GM19455 (cell line): ENCODE data around the gene SPNS2.

Experiments used
- ATAC-seq: cut with Tn5 transposase; IDR thresholded peaks from one replicate; pipeline ENCODE4 v1.9.1; 2021; ENCODE audit not compliant: unreplicated experiment

The SPNS2 gene

GRCh38 chr17:4502466-4503154, 3.9 kb downstream of the SPNS2 start:
- no peak for ATAC-seq

GRCh38 chr17:4503283-4504025, 4.8 kb downstream of the SPNS2 start:
- ATAC-seq, result no peak

GRCh38 chr17:4504188-4504587, 5.5 kb downstream of the SPNS2 start:
- no peak for ATAC-seq

GRCh38 chr17:4505187-4505586, 6.5 kb downstream of the SPNS2 start:
- no peak for ATAC-seq

- ATAC-seq, result no peak
Measured at GRCh38 chr17:4506175-4506813, 7.6 kb downstream of the SPNS2 start.

GRCh38 chr17:4506892-4507291, 8.2 kb downstream of the SPNS2 start:
- no peak for ATAC-seq

GRCh38 chr17:4507361-4508111, 8.9 kb downstream of the SPNS2 start:
- ATAC-seq, result no peak

GRCh38 chr17:4508207-4508606, 9.5 kb downstream of the SPNS2 start:
- ATAC-seq, result no peak

- ATAC-seq, result no peak
Measured at GRCh38 chr17:4509401-4509800, 10.7 kb downstream of the SPNS2 start.

GRCh38 chr17:4509923-4510617, 11.4 kb downstream of the SPNS2 start:
- no peak for ATAC-seq

- no peak for ATAC-seq
Measured at GRCh38 chr17:4510618-4510941, 11.9 kb downstream of the SPNS2 start.

- ATAC-seq, result no peak
Measured at GRCh38 chr17:4511199-4511932, 12.7 kb downstream of the SPNS2 start.

- ATAC-seq, result no peak
Measured at GRCh38 chr17:4512156-4513112, 13.8 kb downstream of the SPNS2 start.

- no peak for ATAC-seq
Measured at GRCh38 chr17:4513113-4514032, 14.7 kb downstream of the SPNS2 start.

GRCh38 chr17:4514206-4514605, 15.5 kb downstream of the SPNS2 start:
- no peak for ATAC-seq

- ATAC-seq, result no peak
Measured at GRCh38 chr17:4514779-4515178, 16.1 kb downstream of the SPNS2 start.

GRCh38 chr17:4515501-4515900, 16.8 kb downstream of the SPNS2 start:
- ATAC-seq, result no peak

GRCh38 chr17:4516735-4517134, 18.1 kb downstream of the SPNS2 start:
- no peak for ATAC-seq
